Activated naive CD4-positive, alpha-beta T cell treated with anti-CD3 and anti-CD28 coated beads for 36 hours (primary cell): ENCODE results near the gene FAM222B. TPM values are rescaled to one million over a fixed set of nuclear protein-coding genes. Genes with fewer than 3 reads are reported as not detected.

Experiments used
- CTCF ChIA-PET: fragments of 350-600 bp; sonication (Branson Sonifier 250); formaldehyde crosslinking; loops from one replicate; lab custom pipeline; 2021; ENCODE audit warnings: antibody characterized with exemption; lab: Charles Lee
- DNase-seq: peaks from one replicate; pipeline ENCODE4 v3.0.0-alpha.2; 2020
- H3K27ac Mint-ChIP-seq: one replicate; pipeline ENCODE4 v1.8.0; 2021; ENCODE audit warnings: mild to moderate bottlenecking, mixed read lengths
- H3K27me3 Mint-ChIP-seq: one replicate; pipeline ENCODE4 v1.8.0; 2021; ENCODE audit warnings: low read depth, mixed read lengths
- H3K36me3 Mint-ChIP-seq: one replicate; pipeline ENCODE4 v1.8.0; 2021; ENCODE audit warnings: low read depth, mixed read lengths
- H3K4me1 Mint-ChIP-seq: one replicate; pipeline ENCODE4 v1.8.0; 2021; ENCODE audit warnings: low read depth, mixed read lengths
- H3K4me3 Mint-ChIP-seq: one replicate; pipeline ENCODE4 v1.8.0; 2021; ENCODE audit warnings: mild to moderate bottlenecking, moderate library complexity, mixed read lengths
- H3K9me3 Mint-ChIP-seq: one replicate; pipeline ENCODE4 v1.8.0; 2021; ENCODE audit warnings: mixed read lengths
- intact Hi-C: fragments of 100-400 bp; cut with micrococcal nuclease; formaldehyde crosslinking; loops from one replicate; pipeline ENCODE4 v1.15.1; 2023
- microRNA-seq: library from miRNA; unstranded; fragments of <30 nt; microRNA quantifications from one replicate; pipeline ENCODE4 v1.2.0, GENCODE V29; 2022; ENCODE audit warnings: borderline microRNAs expressed, borderline replicate concordance
- total RNA-seq, 2 experiments: library from RNA; stranded (reverse); gene quantifications; one replicate each; pipeline ENCODE4 v1.2.3, GENCODE V29; 2021

FAM222B gene
- total RNA-seq, 2 experiments from 2014 or later: 11.2 TPM

DNA sequence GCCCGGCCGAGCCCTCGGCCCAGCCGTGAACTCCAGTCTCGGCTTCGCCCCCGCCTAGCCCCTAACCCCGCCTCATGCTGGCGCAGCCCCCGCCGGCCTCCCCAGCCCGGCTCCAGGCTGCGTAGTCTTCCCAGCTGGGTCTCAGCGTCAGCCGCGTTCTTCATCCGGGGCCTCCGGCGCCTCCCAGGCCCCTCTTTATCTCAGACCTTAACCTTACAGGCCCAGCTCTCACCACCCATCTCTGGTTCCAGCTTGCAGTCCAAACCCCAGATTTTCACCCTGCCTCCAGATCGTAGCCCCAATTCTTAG, 130.9 kb downstream of the FAM222B start, which contains the start of gene PROCA1:
PROCA1 (minus strand) TSS at position 166 of the 309 bp plus-strand sequence. CDS start 228 bp downstream, outside the sequence.
- H3K4me3 Mint-ChIP-seq: peak within 1 kb of the TSS; percentile 79
- DNase-seq: no peak
- intact Hi-C loops: loop anchor here (1.0 to 2.0 kb wide), 4 partner anchors 8 to 67 kb away; partner anchors contain the start of genes BLTP2, NEK8, RPL23A and SUPT6H
- CTCF ChIA-PET: interaction anchor here (2.0 to 3.4 kb wide), 2 partner anchors 8 to 15 kb away, joined by 8 to 12 read pairs; partner anchors contain the start of genes RPL23A and TLCD1
- peak within 1 kb of the TSS; percentile 79 for H3K27ac Mint-ChIP-seq
- peaks cover 20% of the 10 kb centered on the region for H3K27me3 Mint-ChIP-seq
- H3K36me3 Mint-ChIP-seq: no peaks in the 10 kb centered on the region
- peaks cover 17% of the 10 kb centered on the region for H3K4me1 Mint-ChIP-seq
- H3K9me3 Mint-ChIP-seq: no peaks in the 10 kb centered on the region

DNA sequence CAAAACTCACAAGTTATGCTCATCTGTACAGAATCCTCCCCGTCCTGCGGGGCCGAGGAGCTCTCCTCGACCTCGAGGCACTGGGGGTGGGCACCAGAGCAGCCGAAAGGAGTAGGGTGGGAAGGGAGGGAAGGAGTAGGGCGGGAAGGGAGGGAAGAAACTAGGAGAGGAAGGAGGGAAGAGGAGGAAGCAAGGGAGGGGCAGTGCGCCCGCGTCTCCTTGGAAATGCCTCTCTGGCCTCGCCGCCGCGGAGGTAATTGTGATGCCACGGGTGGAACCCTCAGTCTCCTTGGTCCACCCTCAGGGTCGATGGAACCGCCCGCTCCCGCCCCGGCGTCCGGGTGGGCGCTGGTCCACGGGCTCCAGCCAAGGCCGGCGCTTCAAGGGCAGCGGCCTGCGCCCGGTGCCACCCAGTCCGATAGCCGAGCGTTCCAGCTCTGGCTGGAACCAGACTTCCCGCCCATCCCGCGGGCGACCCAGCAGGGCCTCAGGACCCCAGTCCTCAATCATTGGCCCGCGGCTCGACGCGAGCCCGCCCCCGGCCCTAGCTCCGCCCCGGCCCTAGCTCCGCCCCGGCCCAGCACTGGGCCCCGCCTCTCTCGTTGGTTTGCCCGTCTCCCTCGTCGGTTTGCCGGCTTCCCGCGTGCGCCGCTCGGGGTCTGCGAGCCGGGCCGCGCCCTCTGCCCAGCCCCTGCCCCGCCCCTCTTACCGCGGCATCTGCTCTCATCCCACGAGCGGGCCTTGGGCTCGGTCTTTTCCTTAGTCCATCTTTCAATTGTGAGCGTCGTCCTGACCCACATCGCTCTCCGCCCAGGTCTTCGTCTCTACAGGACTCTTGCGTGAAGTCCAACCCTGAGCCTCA, 131.5 kb downstream of the FAM222B start:
- Mint-ChIP-seq H3K36me3 (no peaks in the 10 kb centered on the region), H3K4me1 (peaks cover 17% of the 10 kb centered on the region), H3K27me3 (peaks cover 16% of the 10 kb centered on the region), H3K27ac (peak overlapping the region; percentile 79), H3K4me3 (peak overlapping the region; percentile 79), H3K9me3 (no peaks in the 10 kb centered on the region)
- DNase-seq: peak; percentile 92
- intact Hi-C loops: loop anchor here (1.0 to 2.0 kb wide), 4 partner anchors 8 to 66 kb away; partner anchors contain the start of genes BLTP2, NEK8, RPL23A and SUPT6H
- CTCF ChIA-PET: interaction anchor here (0.7 to 3.4 kb wide), 5 partner anchors 9 to 1220 kb away, joined by 3 to 12 read pairs (median 7); partner anchors contain the start of genes RPL23A and TLCD1

GRCh38 chr17:28707339-28707720, 135.3 kb downstream of the FAM222B start:
- intact Hi-C loops: no loop called here
- peaks cover 15% of the 10 kb centered on the region for H3K4me1 Mint-ChIP-seq
- H3K27ac Mint-ChIP-seq: no peak overlapping the region
- no peak for DNase-seq
- H3K4me3 Mint-ChIP-seq: no peak overlapping the region
- H3K36me3 Mint-ChIP-seq: peaks cover 11% of the 10 kb centered on the region
- peaks cover under 1% of the 10 kb centered on the region for H3K27me3 Mint-ChIP-seq
- no peaks in the 10 kb centered on the region for H3K9me3 Mint-ChIP-seq
- CTCF ChIA-PET: no interaction called here

- CTCF ChIA-PET: no interaction called here
- Mint-ChIP-seq H3K9me3 (no peaks in the 10 kb centered on the region), H3K4me1 (peaks cover 8% of the 10 kb centered on the region), H3K27ac (no peak overlapping the region), H3K27me3 (no peaks in the 10 kb centered on the region), H3K36me3 (peaks cover 14% of the 10 kb centered on the region), H3K4me3 (no peak overlapping the region)
- DNase-seq: no peak
- intact Hi-C loops: no loop called here
These were observed 135.9 kb downstream of the FAM222B start for GRCh38 chr17:28706471-28707338.

Small RNA genes within 50 kb of the gene (microRNA-seq; reads per million reads assigned to microRNA genes)
- not detected for gene MIR451B

Other genes starting within 250 kb of the FAM222B start
- 100 to 1,000 TPM; 210 to 216 TPM for gene SPAG5, start 243.8 kb downstream of the FAM222B start, total RNA-seq
- gene RSKR, start 228.6 kb downstream of the FAM222B start, total RNA-seq: 10 to 100 TPM; 15.6 TPM
- 10 to 100 TPM; 89.4 to 92.0 TPM for gene BLTP2, start 197.6 kb downstream of the FAM222B start, total RNA-seq
- 10 to 100 TPM; 30.3 to 30.9 TPM for gene SDF2, start 180.9 kb downstream of the FAM222B start, total RNA-seq
- gene SUPT6H, start 180.6 kb downstream of the FAM222B start, total RNA-seq: 10 to 100 TPM; 50.8 to 52.1 TPM
- 1 to 10 TPM; 2.1 to 3.1 TPM for gene PROCA1, start 130.9 kb downstream of the FAM222B start, total RNA-seq
- gene RAB34, start 124.9 kb downstream of the FAM222B start, total RNA-seq: 10 to 100 TPM; 10.2 to 12.3 TPM
- gene RPL23A, start 122.8 kb downstream of the FAM222B start, total RNA-seq: 1,000 to 10,000 TPM; 2,756 to 2,921 TPM
- 1 to 10 TPM; 4.0 to 4.6 TPM for gene TLCD1, start 116.6 kb downstream of the FAM222B start, total RNA-seq
- gene NEK8, start 114.0 kb downstream of the FAM222B start, total RNA-seq: 1 to 10 TPM; 3.1 to 3.2 TPM
- 10 to 100 TPM; 75.9 to 80.4 TPM for gene TRAF4, start 98.8 kb downstream of the FAM222B start, total RNA-seq
- 10 to 100 TPM; 51.2 to 60.4 TPM for gene ERAL1, start 12.2 kb upstream of the FAM222B start, total RNA-seq
- 10 to 100 TPM; 66.0 to 71.5 TPM for gene FLOT2, start 54.9 kb upstream of the FAM222B start, total RNA-seq
- gene DHRS13, start 60.3 kb upstream of the FAM222B start, total RNA-seq: 10 to 100 TPM; 20.1 to 20.9 TPM
- gene PHF12, start 108.7 kb upstream of the FAM222B start, total RNA-seq: 10 to 100 TPM; 52.8 to 56.7 TPM
- gene SEZ6, start 163.2 kb upstream of the FAM222B start, total RNA-seq: not detected
- gene PIPOX, start 200.4 kb upstream of the FAM222B start, total RNA-seq: 1 to 10 TPM; 2.5 to 4.2 TPM